GM12874 (cell line): Measurements from ENCODE around the gene ARIH2.

Experiments used
- TF ChIP-seq, protein P1 (sequence below): IDR thresholded peaks from 2 replicates; pipeline ENCODE4 v1.5.1; 2011; ENCODE audit warnings: low read depth, mild to moderate bottlenecking, control low read depth, low read length, moderate library complexity; ENCODE audit not compliant: insufficient read depth

Gene ARIH2

DNA sequence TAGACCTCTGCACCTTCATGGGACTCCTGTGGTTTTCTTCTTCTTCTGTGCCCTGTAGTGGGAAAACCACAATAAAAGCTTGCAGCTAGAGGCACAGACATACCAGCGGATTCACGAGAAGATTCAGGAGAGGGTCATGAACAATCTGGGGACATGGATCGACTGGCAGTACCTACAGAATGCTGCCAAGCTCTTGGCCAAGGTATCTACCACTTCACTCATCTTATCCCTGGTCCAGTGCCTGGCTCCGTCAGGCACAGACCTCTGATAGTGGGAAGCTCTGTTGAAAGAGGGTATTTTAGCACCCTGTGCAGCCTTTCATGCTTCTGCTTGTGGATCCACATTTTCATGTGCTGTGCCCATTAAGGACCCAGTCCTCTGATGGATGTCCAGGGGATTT is 61.7 kb downstream of the ARIH2 start:
- TF ChIP-seq, protein P1, sequence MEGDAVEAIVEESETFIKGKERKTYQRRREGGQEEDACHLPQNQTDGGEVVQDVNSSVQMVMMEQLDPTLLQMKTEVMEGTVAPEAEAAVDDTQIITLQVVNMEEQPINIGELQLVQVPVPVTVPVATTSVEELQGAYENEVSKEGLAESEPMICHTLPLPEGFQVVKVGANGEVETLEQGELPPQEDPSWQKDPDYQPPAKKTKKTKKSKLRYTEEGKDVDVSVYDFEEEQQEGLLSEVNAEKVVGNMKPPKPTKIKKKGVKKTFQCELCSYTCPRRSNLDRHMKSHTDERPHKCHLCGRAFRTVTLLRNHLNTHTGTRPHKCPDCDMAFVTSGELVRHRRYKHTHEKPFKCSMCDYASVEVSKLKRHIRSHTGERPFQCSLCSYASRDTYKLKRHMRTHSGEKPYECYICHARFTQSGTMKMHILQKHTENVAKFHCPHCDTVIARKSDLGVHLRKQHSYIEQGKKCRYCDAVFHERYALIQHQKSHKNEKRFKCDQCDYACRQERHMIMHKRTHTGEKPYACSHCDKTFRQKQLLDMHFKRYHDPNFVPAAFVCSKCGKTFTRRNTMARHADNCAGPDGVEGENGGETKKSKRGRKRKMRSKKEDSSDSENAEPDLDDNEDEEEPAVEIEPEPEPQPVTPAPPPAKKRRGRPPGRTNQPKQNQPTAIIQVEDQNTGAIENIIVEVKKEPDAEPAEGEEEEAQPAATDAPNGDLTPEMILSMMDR: no peak

DNA sequence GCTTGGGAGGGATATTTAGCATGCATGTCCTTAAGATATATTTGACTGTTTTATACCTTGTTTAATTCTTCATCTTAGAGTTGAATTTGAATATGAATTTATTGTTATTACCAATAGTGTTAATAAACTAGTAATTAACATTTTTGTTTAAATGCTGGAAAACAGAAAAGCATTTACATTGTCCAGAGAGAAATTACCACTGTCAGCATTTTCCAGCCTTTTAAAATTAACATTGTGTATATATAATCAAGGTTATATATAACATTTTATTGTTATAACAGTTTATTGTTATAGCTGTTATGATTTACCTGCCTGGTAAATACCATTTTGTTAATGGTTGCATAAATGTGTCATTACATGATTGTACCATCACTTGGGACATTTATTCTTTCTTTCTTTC is 63.4 kb downstream of the ARIH2 start:
- TF ChIP-seq, protein P1: no peak

DNA sequence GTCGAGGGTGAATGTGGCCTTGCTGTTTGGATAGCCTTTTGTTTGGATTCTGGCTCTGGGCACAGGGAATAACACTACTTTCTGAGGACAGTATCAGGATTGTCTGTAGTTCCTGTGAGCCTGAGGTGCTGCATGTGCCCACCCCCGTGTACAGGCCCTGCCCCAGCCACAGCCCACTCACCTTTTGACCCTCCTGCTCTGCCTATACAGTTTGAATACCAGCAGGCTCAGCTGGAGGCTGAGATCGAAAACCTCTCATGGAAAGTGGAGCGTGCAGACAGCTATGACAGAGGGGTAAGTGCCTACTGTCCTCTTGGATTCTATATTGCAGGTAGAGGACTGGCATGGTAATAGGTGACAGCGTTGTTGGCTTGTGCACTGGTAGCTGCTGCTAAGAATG is 64.0 kb downstream of the ARIH2 start:
- TF ChIP-seq, protein P1: no peak

DNA sequence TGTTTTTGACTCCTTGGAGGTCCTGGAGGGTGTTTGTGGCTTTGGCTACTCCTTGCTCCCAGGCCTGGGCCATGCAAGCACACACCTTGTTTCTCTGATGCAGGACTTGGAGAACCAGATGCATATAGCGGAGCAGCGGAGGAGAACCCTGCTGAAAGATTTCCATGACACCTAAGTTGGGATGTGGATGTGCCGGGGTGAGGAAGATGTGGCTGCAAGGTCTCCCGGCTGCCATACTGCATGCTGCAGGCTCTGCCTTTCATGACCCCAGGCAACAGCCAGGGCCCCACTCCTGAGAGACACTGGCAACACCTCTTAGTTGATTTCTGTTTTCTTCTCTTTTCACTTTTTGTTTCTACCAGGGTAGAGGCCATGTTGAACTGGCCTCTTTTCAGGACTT is 64.5 kb downstream of the ARIH2 start:
- TF ChIP-seq, protein P1: no peak

DNA sequence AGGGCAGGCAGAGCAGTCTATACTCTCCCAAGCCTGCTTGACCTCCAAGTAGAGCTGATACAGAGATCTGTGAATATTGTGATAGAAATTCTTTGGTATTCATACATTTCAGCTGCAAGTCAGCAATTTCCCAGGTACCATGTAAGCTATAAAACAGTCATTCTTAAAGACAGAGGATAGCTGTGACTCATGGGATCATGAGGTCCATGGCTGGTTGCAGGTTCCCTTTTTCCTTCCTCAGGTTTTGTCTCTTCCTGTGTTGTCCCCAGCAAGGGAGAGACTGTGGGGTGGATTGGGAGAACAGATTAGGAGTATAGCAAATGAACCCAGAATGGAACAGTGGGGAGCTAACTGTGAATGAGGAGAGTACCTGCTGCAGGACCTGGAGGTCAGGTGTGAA is 66.0 kb downstream of the ARIH2 start:
- TF ChIP-seq, protein P1: no peak

DNA sequence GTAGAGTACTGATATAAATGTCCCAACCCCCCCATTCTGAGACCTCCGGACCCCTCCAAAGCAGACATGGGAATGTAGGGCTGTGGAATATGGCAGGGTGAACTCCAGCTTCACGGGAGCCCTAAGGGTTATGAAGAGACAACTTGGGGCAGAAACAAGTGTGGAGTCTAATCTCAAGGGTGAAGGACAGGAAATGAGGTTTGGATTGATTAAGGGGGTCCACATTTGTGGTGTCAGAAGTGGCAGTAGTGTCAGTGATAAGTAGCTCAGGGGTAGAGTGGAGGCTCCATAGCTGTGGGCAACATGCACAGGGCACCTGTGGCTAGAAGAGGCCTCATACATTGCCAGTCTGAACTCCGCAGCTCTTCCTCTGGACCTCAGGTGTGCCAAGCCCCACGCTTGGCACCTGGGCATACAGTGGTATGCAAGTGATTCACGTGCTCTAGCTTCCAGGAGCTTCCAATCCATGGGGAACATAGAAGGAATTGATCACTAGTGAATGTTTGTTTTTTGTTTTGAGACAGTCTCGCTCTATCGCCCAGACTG is 67.3 kb downstream of the ARIH2 start:
- TF ChIP-seq, protein P1: no peak

GRCh38 chr3:48989126-48989795 is 70.6 kb downstream of the ARIH2 start:
- TF ChIP-seq, protein P1: no peak
